ENCODE measurements around the gene DNAJC15. TPM values are rescaled to one million over a fixed set of nuclear protein-coding genes. Genes with fewer than 3 reads are reported as not detected.

DNAJC15 gene
- total and polyA plus RNA-seq, 2 of the 8 experiments (the other 6 are each of a cell fraction or from before 2014, with no cell fraction given) = 5.8 to 20.8 TPM

DNA sequence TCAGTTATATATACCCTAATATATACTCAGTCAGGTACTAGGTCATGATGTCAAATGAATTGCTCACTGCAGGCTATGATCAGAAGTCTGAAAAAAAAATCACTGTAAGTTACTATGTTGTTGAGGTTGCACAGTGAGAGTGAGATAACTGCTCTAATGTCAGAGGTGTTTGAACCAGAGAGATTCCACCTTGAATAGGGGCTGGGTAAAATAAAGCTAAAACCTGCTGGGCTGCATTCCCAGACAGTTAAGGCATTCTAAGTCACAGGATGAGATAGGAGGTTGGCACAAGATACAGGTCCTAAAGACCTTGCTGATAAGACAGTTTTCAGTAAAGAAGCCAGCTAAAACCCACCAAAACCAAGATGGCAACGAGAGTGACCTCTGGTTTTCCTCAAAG, 41.5 kb upstream of the DNAJC15 start (continued):
- no peak for TF ChIP-seq CEBPB (IDR thresholded peaks at IDR 0.05; ENCODE audit: low read depth, low read length)

- Histone ChIP-seq H3K23ac (ENCODE audit: insufficient read length) (no peak overlapping the region), H3K4ac (replicated peaks; ENCODE audit: insufficient read length, low read depth, low read length) (no peak overlapping the region), H3K4me2 (ENCODE audit: insufficient read depth in 1 of 2, low read depth in 2 of 2, low read length in 2 of 2) (no peak overlapping the region), H4K5ac (ENCODE audit: insufficient read length, low read depth, low read length) (no peak overlapping the region), H3K4me1 (replicated peaks in 1 of 4; ENCODE audit: control insufficient read depth in 3 of 4, insufficient read depth in 4 of 4, low read length in 3 of 4) (peaks cover 0 to 4% (median 3%) of the 10 kb centered on the region in 4 experiments; a peak in 4 of 7 replicates), H3K23me2 (ENCODE audit: low read depth, low read length) (no peaks in the 10 kb centered on the region), H2AFZ (ENCODE audit: low read length) (no peak overlapping the region), H3K9ac (replicated peaks in 1 of 4; ENCODE audit: extremely low read depth in 1 of 4, low read depth in 3 of 4, low read length in 3 of 4) (no peak overlapping the region), H3K4me3 (ENCODE audit: extremely low read depth in 1 of 4, insufficient read depth in 2 of 4, low read depth in 3 of 4, low read length in 4 of 4) (no peak overlapping the region), H3K56ac (replicated peaks; ENCODE audit: insufficient read length, low read depth, low read length) (no peak overlapping the region), H3K79me1 (ENCODE audit: low read depth, low read length) (no peaks in the 10 kb centered on the region; the same call in 1 of the 2 replicates), H3K27me3 (replicated peaks in 1 of 4; ENCODE audit: control insufficient read depth in 3 of 4, extremely low read depth in 1 of 4, insufficient read depth in 3 of 4, low read length in 3 of 4) (no peaks in the 10 kb centered on the region), H3K9me3 (ENCODE audit: insufficient read depth in 2 of 2, low read depth in 1 of 2, low read length in 1 of 2) (no peaks in the 10 kb centered on the region), H3K18ac (ENCODE audit: extremely low read depth, low read length) (no peak overlapping the region), H2BK12ac (ENCODE audit: low read depth, low read length) (no peak overlapping the region), H2BK15ac (ENCODE audit: low read length) (no peak overlapping the region), H2BK5ac (ENCODE audit: low read depth, low read length) (no peak overlapping the region), H4K20me1 (replicated peaks in 1 of 2; ENCODE audit: control insufficient read depth in 1 of 2, insufficient read depth in 2 of 2, low read length in 2 of 2) (no peaks in the 10 kb centered on the region), H3K36me3 (ENCODE audit: control insufficient read depth in 2 of 4, insufficient read depth in 4 of 4, low read length in 3 of 4) (no peaks in the 10 kb centered on the region), H3K79me2 (ENCODE audit: control insufficient read depth in 1 of 2, insufficient read depth in 2 of 2, low read length in 2 of 2) (no peaks in the 10 kb centered on the region), H2BK120ac (replicated peaks; ENCODE audit: low read depth, low read length) (no peak overlapping the region), H2AK5ac (ENCODE audit: low read depth, low read length) (no peak overlapping the region), H3K14ac (ENCODE audit: insufficient read length) (no peak overlapping the region), H2BK20ac (ENCODE audit: low read length) (no peak overlapping the region), H4K8ac (ENCODE audit: extremely low read depth, insufficient read depth, low read length) (no peak overlapping the region), H3K27ac (ENCODE audit: low read depth, low read length) (no peak overlapping the region), H4K91ac (replicated peaks; ENCODE audit: insufficient read length, low read length) (no peak overlapping the region)
- no peak for FAIRE-seq
- DNase-seq (ENCODE audit: low read depth in 1 of 2, low spot score in 2 of 2) = no peak
- CTCF ChIA-PET (ENCODE audit: partially characterized antibody) = interaction anchor here (0.8 to 2.2 kb wide), 4 partner anchors 9 to 14 kb away, joined by 3 to 12 read pairs (median 4); no protein-coding TSS in a partner anchor
- TF ChIP-seq GABPA (IDR thresholded peaks at IDR 0.05; ENCODE audit: borderline replicate concordance, insufficient read depth, low read length) = no peak
- no peak for TF ChIP-seq CEBPB (IDR thresholded peaks at IDR 0.05; ENCODE audit: low read depth, low read length)
- no peak for TF ChIP-seq RXRA (IDR thresholded peaks at IDR 0.05; ENCODE audit: insufficient read depth, low read depth, low read length)
- TF ChIP-seq E2F6 (IDR thresholded peaks at IDR 0.05) = no peak
- no peak for TF ChIP-seq FOSL1 (IDR thresholded peaks at IDR 0.05; ENCODE audit: insufficient read depth, low read depth, low read length)
- TF ChIP-seq KDM5A (IDR thresholded peaks at IDR 0.05; ENCODE audit: low read length) = no peak
- no peak for TF ChIP-seq EZH2 (IDR thresholded peaks at IDR 0.05; ENCODE audit: low read depth, low read length, severe bottlenecking)
- POLR2A ChIA-PET (ENCODE audit: partially characterized antibody) = no interaction called here
These were observed 39.4 kb upstream of the DNAJC15 start for GRCh38 chr13:42984026-42984425.
